ENCODE data around the gene CNTLN. TPM values are rescaled to one million over a fixed set of nuclear protein-coding genes. Genes with fewer than 3 reads are reported as not detected.

Gene CNTLN
- total and polyA plus RNA-seq, 9 of the 15 experiments (the other 6 are each of a cell fraction or from before 2014, with no cell fraction given), result 0.08 TPM; not detected in 8

DNA sequence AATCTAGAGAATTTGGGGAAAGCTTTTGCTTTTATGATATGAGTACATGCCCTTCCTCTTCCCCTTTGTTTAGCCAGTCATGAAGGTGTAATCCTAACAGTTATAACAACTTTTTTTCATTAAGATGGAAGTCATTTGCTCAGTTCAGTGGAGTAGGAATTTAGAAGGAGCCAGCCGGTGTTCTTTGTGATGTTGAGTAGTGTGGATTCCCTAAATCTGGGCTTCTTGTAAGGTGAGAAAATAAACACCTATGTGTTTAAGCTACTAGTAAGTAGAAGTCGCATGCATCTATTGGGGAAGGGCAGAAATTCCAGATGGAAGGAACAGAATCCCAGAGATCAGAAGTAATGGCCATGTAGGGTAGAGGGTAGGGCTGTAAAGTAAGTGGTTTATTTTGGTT, 13.6 kb upstream of the CNTLN start:
- Histone ChIP-seq H2AFZ (ENCODE audit: low read depth, low read length) (no peak overlapping the region), H3K36me3 (ENCODE audit: control insufficient read depth, insufficient read depth, low read length) (no peaks in the 10 kb centered on the region), H3K27me3 (ENCODE audit: control insufficient read depth in 2 of 2, insufficient read depth in 2 of 2, low read length in 2 of 2) (no peaks in the 10 kb centered on the region), H3K9ac (ENCODE audit: insufficient read depth in 1 of 2, low read depth in 2 of 2, low read length in 2 of 2) (no peak overlapping the region), H3K79me2 (ENCODE audit: control insufficient read depth, insufficient read depth, low read length) (no peaks in the 10 kb centered on the region), H4K20me1 (replicated peaks; ENCODE audit: control insufficient read depth, insufficient read depth, low read length) (no peaks in the 10 kb centered on the region), H3K4me3 (no peak overlapping the region), H3K4me2 (ENCODE audit: insufficient read depth, low read length) (no peak overlapping the region), H3K4me1 (replicated peaks in 1 of 2; ENCODE audit: control insufficient read depth in 2 of 2, insufficient read depth in 2 of 2, low read length in 2 of 2) (no peaks in the 10 kb centered on the region), H3K9me3 (replicated peaks; ENCODE audit: control insufficient read depth, insufficient read depth, low read depth, low read length) (no peaks in the 10 kb centered on the region), H3K9me1 (ENCODE audit: control insufficient read depth, insufficient read depth, low read length) (no peaks in the 10 kb centered on the region), H3K27ac (ENCODE audit: extremely low read depth, low read depth, low read length) (no peak overlapping the region)
- ChIA-PET POLR2A (no interaction called here), CTCF (ENCODE audit: low intra/inter-chr PET ratio) (no interaction called here)
- TF ChIP-seq, protein P1, sequence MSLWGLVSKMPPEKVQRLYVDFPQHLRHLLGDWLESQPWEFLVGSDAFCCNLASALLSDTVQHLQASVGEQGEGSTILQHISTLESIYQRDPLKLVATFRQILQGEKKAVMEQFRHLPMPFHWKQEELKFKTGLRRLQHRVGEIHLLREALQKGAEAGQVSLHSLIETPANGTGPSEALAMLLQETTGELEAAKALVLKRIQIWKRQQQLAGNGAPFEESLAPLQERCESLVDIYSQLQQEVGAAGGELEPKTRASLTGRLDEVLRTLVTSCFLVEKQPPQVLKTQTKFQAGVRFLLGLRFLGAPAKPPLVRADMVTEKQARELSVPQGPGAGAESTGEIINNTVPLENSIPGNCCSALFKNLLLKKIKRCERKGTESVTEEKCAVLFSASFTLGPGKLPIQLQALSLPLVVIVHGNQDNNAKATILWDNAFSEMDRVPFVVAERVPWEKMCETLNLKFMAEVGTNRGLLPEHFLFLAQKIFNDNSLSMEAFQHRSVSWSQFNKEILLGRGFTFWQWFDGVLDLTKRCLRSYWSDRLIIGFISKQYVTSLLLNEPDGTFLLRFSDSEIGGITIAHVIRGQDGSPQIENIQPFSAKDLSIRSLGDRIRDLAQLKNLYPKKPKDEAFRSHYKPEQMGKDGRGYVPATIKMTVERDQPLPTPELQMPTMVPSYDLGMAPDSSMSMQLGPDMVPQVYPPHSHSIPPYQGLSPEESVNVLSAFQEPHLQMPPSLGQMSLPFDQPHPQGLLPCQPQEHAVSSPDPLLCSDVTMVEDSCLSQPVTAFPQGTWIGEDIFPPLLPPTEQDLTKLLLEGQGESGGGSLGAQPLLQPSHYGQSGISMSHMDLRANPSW (CRISPR knock-in tag; IDR thresholded peaks at IDR 0.05), result no peak
- TF ChIP-seq MIER1 (IDR thresholded peaks at IDR 0.05; ENCODE audit: low read depth) (no peak), KHSRP (IDR thresholded peaks at IDR 0.05) (no peak), CXXC5 (CRISPR knock-in tag; IDR thresholded peaks at IDR 0.05) (no peak), ZNF696 (CRISPR knock-in tag; conservative IDR thresholded peaks at IDR 0.05) (no peak), ATF3 (IDR thresholded peaks at IDR 0.05) (no peak), ATF3 (CRISPR knock-in tag; conservative IDR thresholded peaks at IDR 0.05) (no peak), PRDM10 (IDR thresholded peaks at IDR 0.05; ENCODE audit: partially characterized antibody) (no peak)
- TF ChIP-seq, protein P2, sequence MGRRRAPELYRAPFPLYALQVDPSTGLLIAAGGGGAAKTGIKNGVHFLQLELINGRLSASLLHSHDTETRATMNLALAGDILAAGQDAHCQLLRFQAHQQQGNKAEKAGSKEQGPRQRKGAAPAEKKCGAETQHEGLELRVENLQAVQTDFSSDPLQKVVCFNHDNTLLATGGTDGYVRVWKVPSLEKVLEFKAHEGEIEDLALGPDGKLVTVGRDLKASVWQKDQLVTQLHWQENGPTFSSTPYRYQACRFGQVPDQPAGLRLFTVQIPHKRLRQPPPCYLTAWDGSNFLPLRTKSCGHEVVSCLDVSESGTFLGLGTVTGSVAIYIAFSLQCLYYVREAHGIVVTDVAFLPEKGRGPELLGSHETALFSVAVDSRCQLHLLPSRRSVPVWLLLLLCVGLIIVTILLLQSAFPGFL (CRISPR knock-in tag; IDR thresholded peaks at IDR 0.05), result no peak
- no peak for DNase-seq (ENCODE audit: extremely low read depth in 1 of 4, low spot score in 3 of 4)
- intact Hi-C loops (cut with micrococcal nuclease), result no loop called here
- no peak for ATAC-seq
- in situ Hi-C loops (cut with MboI), result no loop called here
- no peak for FAIRE-seq
- BruUV-seq (replicated peaks), result no TSS peak
- WGBS (ENCODE audit: insufficient coverage, low coverage, missing lambda C conversion rate), result 0% methylated on average over 2 of the region's 2 CpGs
